NCI-H526 treated with DMSO at 0.1 percent for 48 hours (cell line): ENCODE measurements around the gene CAPZA1.
"Not testable (repeated sequence)": the region's sequence is repeated elsewhere in the genome, so short reads cannot be mapped to it uniquely, and the experiment has no call there.

Experiments
- DNase-seq: peaks from one replicate; lab custom pipeline; 2025; lab: John Stamatoyannopoulos, UW

The CAPZA1 gene

GRCh38 chr1:112619518-112620376, at the start of gene CAPZA1:
CAPZA1 (plus strand) TSS chr1:112619832; CDS start chr1:112619845, 13 bp downstream.
- peak; percentile 91 for DNase-seq

- no peak for DNase-seq
Observed at GRCh38 chr1:112575154-112575804, 44.4 kb upstream of the CAPZA1 start.

GRCh38 chr1:112576240-112576639, 43.4 kb upstream of the CAPZA1 start:
- DNase-seq: no peak

- DNase-seq: no peak
Observed at GRCh38 chr1:112579801-112580510, 39.7 kb upstream of the CAPZA1 start.

DNA sequence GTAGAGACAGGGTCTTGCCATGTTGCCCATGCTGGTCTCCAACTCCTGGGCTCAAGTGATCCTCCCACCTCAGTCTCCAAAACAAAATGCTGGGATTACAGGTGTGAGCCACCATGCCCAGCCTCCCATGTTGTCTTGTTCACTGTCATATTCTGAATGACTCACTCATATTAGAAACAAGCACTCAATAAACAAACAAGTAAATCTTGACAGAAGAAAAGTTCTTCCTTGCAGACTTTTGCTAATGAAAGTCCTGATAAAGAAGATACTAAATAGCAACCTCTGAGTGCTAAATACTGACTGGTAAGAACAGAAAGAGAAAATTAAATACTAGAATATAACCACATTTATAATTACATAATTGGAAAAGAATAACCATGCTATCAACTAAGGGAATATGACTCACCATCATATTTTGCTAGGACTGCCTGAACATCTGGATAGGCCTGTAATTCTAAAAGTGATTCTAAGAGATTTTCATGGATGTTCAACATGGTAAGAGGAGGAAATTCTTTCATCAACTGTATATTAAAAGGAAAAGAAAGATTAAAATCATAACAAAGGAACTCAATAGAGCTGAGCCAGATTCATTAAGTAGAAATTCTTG, 37.9 kb upstream of the CAPZA1 start:
- no peak for DNase-seq

DNA sequence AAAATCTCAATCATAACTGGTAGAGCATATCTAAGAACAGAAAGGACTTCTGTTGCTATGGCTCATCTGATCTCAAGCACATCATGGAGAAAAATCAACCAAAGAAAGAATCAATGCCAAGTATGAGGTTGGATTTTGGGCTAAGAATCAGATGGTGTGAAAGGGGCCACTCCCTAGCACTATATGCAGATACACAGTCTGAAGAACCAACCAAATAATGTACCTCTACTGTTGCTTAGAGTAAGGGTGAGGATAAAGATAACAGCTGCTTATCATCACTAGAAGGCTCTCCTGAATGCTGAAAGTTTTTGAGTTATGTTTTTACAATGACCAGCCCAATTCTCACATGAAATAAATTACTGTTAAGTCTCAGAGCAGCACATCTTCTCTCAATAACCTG, 36.3 kb upstream of the CAPZA1 start:
- no peak for DNase-seq

- no peak for DNase-seq
Observed at GRCh38 chr1:112589766-112590165, 29.9 kb upstream of the CAPZA1 start.

DNA sequence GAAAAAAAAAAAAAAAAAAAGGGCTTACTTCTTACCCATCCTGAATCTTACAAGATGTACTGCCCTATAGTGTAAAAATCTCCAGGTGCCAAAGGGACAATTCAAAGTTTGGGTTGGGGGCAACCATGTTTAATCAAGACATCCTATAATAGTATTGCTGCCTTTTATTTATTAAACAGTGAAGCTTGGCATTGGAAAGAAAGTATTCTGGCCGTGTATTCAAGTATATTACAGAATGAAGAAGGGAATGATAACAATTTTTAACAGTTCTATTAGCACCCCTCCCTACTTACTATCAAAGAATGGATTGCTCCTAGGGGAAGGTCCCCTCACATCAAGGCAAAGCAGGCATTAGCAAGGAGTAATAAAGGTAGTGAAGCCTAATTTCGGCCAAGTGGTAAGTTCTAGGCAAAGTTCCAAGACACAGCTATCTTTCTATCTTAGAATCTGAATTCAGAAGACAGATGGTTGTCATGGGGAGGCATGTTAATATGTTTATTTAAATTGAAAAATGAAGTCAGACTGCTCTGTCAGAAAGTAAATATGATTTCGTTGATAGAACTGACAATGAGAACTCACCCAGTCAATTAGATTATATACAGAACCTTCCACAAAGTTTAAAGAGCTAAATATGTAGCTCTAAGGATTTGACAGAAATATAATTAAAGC, 25.3 kb upstream of the CAPZA1 start:
- DNase-seq: no peak

DNA sequence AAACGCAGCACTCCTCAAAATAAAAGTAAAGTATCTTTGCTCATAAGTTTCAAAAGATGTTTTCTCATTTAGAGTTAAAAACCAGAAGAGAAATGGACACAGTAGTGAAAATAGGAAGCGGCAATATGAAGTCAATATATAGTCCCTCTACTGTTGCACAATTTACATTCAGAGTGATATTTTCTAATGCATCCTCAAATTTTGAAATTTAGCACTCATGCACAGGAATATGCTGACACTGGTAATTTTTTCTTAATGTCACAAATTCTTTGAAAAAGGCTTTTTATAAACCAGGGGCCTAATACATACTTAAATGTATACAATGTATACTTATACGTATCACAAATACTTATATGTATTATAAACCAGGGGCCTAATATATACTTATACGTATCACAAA, 20.2 kb upstream of the CAPZA1 start:
- no peak for DNase-seq

- DNase-seq: no peak
Observed at GRCh38 chr1:112603012-112603411, 16.6 kb upstream of the CAPZA1 start.

DNA sequence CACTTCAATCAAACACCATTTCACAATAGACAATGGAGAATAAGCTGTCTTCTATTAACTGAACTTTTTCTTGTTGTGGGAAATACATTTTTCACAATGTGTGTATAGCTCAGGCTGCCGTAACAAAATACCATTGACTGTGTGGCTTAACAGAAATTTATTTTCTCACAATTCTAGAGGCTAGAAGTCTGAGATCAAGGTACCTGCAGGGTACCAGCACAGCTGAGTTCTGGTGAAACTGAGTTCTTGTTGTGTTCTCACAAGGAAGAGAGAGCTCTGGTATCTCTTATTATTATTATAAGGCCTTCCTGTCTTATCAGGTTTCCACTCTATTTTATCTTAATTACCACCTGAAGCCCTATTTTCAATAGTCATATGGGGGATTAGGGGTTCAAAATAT, 16.1 kb upstream of the CAPZA1 start:
- no peak for DNase-seq

DNA sequence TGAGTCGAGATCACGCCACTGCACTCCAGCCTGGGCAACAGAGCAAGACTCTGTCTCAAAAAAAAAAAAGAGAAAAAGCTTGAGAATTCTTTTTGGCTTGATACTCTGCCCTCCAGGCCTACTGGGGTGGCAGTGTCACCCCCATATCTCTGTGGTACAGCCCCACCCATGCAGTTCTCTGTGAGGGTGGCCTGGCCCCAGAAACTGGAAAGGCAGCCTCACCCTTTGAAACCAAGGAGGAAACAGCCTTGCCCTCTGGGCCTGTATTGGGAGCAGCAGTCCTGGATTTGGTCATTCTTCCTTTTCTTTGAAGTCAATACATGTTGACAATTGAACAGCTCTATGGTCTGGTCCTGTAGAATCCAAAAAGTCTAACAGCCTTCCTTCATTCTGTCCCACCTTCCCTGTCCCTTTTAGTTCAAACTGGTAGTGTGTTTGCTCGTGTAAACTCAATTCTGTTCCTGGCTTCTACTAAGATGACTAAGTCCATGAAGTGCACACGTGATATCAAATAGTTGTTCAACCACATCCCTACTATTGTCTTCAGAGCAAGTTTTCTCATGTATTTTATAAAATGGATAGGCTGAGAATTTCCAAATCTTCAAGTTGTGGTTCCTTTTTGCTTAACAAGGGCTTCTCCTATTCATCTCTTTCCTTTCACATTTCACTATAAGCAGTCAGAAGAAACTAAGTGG, 13.9 kb upstream of the CAPZA1 start:
- no peak for DNase-seq

DNA sequence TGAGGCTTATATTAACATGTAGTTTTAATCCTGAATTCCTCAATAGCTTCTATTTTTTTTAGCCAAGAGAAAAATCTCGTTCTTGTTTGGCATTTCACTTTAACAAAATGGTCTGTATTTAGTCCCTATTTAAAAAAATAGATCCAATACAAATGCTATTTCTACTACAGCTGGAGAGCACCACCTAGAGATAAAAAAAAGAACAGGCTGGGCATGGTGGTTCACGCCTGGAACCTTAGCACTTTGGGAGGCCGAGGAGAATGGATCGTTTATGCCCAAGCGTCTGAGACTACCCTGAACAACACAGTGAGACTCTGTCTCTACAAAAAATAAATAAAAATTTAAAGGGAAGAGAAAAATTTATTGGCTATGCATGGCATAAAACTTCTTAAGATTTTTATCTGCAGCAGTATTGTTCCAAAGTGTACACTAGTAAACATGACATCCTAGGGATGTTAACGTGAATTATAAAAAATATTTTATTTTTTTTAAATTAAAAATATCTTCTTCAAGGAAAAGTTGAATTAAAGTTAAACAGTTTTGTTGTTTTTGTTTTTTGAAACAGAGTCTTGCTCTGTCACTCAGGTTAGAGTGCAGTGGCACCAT, 5.1 kb upstream of the CAPZA1 start:
- peak; percentile 20 for DNase-seq

DNA sequence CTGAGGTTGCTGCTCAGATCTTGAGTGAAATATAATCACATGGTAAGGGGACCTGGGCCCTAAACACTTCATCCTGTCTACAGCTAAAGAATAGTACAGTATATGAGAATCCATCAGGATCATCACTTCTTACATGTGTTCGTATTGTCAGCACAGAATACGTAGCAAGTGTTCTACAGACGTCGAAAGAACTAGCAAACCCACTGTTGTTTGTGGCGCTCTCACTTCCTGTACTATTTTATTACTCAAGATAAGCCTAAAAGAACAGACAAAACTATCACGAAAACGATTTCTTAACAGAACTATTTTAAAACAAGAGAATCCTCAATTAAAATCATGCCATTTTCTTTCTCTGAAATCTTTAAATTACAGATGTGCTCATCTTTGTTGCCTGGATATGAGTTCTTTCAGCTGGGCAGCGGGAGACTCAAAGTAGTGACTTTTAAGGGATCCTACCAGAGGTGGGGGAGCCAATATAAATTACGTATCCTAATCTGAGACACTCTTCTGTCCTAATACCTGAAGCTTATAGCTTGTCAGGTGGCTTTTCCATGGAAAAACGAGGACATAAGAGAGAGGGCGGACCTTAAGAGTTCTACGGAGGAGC, 1.4 kb upstream of the CAPZA1 start:
- DNase-seq: no peak

DNA sequence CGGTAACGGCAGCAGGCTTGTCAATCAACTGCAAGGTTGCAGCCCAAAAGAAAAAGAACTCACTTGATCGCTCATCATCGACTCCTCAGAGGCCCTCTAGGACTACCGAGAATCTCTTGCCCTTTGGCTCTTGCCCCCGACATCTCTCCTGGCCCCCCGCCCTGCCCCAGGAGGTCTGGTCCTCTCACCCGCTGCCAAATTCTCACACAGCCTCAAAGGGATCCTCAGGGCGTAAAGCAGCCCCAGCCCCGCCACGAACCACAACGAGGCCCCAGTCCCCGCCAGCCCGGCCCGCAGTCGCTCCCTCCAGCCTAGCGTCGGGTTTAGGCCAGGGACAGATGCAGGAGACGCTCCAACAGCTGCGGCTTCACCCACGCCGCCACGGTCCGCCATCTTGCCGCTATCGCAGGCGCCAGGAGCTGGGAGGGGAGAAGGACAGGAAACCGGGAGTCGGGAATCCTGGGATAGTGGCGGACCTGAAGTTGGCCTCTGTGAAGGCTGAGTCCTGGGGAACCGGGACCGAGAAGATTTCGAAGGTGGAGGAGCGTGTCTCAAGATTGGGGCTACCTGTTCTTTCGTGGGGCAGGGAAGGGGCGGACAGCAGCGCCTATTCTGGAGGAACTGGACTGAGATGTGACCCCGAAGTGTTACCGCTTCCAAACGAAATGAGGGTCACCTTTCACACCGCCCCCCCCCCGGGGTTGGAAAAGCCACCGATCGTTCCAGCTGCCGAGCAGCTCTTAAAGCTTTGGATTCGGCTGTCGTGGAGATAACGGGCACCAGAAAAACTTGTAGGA, 713 bp upstream of the CAPZA1 start, which contains the start of gene ST7L:
Gene ST7L (minus strand): TSS at position 421 of the 797 bp plus-strand sequence. CDS start 28 bp downstream, at position 393.
- DNase-seq: peak; percentile 74

DNA sequence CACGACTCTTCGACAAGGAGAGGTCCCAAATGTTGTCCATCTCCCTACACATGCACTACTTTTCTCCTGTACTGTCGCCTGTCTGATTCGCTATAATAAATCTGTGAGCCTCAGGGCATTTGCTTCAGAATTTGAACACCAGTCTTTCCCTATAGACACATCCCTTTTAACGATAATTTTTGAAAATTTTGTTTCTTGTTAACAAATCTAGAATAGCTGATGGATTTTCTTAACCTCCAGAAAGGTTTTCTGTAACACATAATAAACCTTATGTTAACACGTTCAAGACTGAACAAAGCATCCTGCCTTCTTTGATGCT, 704 bp downstream of the CAPZA1 start:
- DNase-seq: no peak

DNA sequence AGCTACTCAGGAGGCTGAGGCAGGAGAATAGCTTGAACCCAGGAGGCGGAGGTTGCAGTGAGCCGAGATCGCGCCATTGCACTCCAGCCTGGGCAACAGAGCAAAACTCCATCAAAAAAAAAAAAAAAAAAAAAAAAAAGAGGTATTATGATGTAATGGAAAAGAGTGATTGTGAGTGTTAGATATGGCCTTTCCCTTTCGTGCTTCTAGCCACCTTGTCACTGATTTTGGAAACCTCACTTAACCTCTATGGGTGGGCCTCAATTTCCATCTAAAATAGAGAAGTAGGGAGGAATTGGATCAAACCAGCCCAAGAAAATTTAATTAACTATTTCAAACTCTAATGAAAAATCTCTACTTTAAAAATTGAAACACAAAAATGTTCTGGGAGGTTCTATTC, 4.9 kb downstream of the CAPZA1 start:
- not testable (repeated sequence) for DNase-seq

GRCh38 chr1:112625696-112626095, 6.1 kb downstream of the CAPZA1 start:
- no peak for DNase-seq

- no peak for DNase-seq
Observed at GRCh38 chr1:112626193-112626592, 6.6 kb downstream of the CAPZA1 start.

- no peak for DNase-seq
Observed at GRCh38 chr1:112626887-112627286, 7.3 kb downstream of the CAPZA1 start.
